ENCODE data around the gene DDC.

DNA sequence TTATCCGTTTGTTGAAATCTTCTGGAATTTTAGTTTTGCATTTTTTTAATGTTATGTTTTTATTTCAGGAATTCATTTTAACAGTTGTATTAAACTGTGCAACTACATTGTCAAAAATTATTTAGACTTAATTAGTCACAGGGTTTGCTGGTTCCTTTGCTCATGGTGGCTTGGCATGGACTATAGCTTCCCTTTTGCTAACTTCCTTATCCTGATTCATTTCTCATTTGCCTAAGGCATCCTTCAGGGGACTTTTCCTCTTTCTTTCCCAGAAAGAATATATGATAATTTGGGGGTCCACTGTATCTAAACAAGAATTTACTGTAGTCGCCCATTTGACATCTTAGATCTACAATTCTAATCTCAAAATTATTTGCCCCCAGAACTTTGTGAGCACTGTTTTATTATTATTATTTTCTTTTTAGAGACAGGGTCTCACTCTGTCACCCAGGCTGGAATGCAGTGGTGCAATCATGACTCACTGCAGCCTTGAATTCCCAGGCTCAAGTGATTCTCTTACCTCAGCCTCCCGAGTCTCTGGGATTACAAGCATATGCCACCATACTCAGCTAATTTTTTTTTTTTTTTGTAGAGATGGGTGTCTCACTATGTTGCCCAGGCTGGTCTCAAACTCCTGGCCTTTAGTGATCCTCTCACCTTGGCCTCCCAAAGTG, 128.9 kb downstream of the DDC start:
- TF ChIP-seq, protein P1, sequence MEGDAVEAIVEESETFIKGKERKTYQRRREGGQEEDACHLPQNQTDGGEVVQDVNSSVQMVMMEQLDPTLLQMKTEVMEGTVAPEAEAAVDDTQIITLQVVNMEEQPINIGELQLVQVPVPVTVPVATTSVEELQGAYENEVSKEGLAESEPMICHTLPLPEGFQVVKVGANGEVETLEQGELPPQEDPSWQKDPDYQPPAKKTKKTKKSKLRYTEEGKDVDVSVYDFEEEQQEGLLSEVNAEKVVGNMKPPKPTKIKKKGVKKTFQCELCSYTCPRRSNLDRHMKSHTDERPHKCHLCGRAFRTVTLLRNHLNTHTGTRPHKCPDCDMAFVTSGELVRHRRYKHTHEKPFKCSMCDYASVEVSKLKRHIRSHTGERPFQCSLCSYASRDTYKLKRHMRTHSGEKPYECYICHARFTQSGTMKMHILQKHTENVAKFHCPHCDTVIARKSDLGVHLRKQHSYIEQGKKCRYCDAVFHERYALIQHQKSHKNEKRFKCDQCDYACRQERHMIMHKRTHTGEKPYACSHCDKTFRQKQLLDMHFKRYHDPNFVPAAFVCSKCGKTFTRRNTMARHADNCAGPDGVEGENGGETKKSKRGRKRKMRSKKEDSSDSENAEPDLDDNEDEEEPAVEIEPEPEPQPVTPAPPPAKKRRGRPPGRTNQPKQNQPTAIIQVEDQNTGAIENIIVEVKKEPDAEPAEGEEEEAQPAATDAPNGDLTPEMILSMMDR (IDR thresholded peaks at IDR 0.05): no peak
- no peak for TF ChIP-seq POLR2A (IDR thresholded peaks at IDR 0.05)
